Psoas muscle (tissue), 8 donors: ENCODE measurements around the gene BRINP3. TPM values are rescaled to one million over a fixed set of nuclear protein-coding genes. Genes with fewer than 3 reads are reported as not detected.

Source experiments
- ATAC-seq, 4 donors: fragments of 200-7000 bp; cut with Tn5 transposase; one replicate each; pipeline ENCODE4 v1.9.1; 2020; ENCODE audit warnings: moderate library complexity in 3 of 4, mild to moderate bottlenecking in 2 of 4
- DNase-seq, 2 donors: peaks; one replicate each; pipeline ENCODE4 v3.0.0-alpha.2; 2020
- H3K27ac ChIP-seq: fragments of 200-600 bp; one replicate; pipeline ENCODE4 v1.8.0; 2022
- H3K27me3 ChIP-seq, 3 donors: fragments of 200-600 bp in 1 of 3; one replicate each; pipeline versions ENCODE4 v1.6.1 to v1.8.0; 2013 to 2022; ENCODE audit warnings: low read length in 2 of 3, mild to moderate bottlenecking in 2 of 3, moderate library complexity in 1 of 3; ENCODE audit not compliant: insufficient read depth in 3 of 3
- H3K36me3 ChIP-seq, 2 donors: fragments of 200-600 bp in 1 of 2; one replicate each; pipeline versions ENCODE4 v1.6.1 to v1.8.0; 2013 to 2022; ENCODE audit warnings: low read depth in 1 of 2, mild to moderate bottlenecking in 1 of 2, moderate library complexity in 1 of 2; ENCODE audit not compliant: insufficient read depth in 1 of 2
- H3K4me1 ChIP-seq: fragments of 200-600 bp; one replicate; pipeline ENCODE4 v1.8.0; 2022
- H3K4me3 ChIP-seq: fragments of 200-600 bp; one replicate; pipeline ENCODE4 v1.8.0; 2022; ENCODE audit warnings: mild to moderate bottlenecking
- H3K9me3 ChIP-seq: fragments of 200-600 bp; one replicate; pipeline ENCODE4 v1.8.0; 2022
- WGBS, 3 donors: extraction: QIAGEN DNeasy Blood & Tissue Kit; methylation state at CpG; one replicate each; pipeline versions ENCODE4 v1.1.6 to v1.1.7; 2013; 5-methylcytosine and 5-hydroxymethylcytosine counted together
- intact Hi-C, 2 donors: fragments of 100-400 bp; cut with DNase I; formaldehyde crosslinking; loops; one replicate each; pipeline versions ENCODE4 v1.11.0 to v1.14.2; 2022
- polyA plus RNA-seq, 3 donors: library from polyadenylated mRNA; stranded (reverse); fragments of 200-250 nt; gene quantifications; one replicate each; pipeline ENCODE4 v1.2.3, GENCODE V29; 2013
- total RNA-seq, 4 donors: library from RNA; stranded (reverse); fragmentation: NEBNext Ultra II Directional in 2 of 4; extraction: Animal tissue kit (Norgen Biotek cat#: 25700) in 2 of 4; gene quantifications; one replicate each; pipeline versions ENCODE4 v1.2.1 to v1.2.4, GENCODE V29; 2021 to 2023
- TF ChIP-seq, protein P1 (sequence below): fragments of 200-600 bp; IDR thresholded peaks from one replicate; pipeline ENCODE4 v1.8.0; 2022; ENCODE audit warnings: antibody characterized with exemption
- donor health status: healthy with polysubstance abuse.
- donor health status: DM: no; HTN: no; CAD: no; lungs with moderate emphysema.
- donor health status: Bipolar disorder and iron deficiency.
- donor health status: healthy.
- donor health status: DM: yes; HTN: yes; CAD: no.
- donor health status: DM: no; HTN: no; CAD: no.
- donor health status: DM: no; HTN: no; CAD: no.
- donor health status: DM: yes; HTN: yes; CAD: no.

The BRINP3 gene
- total and polyA plus RNA-seq, 7 donors: 0.09 to 0.45 TPM; not detected in 5

DNA sequence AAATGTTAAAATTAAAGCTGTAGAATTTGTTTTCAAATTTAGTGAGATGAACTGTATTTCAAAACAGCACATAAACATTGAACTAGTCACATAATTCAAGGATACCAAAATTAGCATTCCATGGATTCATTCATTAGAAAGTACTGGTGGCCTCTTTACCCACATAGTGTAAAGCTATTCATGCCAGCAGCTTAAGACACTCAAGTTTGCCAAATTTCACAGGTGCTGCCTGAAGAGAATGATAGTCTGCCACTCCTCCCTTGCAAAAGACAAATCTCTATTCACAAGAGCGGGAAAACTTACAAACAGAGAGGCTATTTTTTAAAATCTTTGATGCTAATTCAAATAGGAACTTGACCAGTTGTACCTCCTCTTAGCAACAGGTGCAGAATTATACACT, 337.0 kb downstream of the BRINP3 start:
- ATAC-seq (no peak), DNase-seq (no peak)
- intact Hi-C loops: no loop called here
- TF ChIP-seq, protein P1, sequence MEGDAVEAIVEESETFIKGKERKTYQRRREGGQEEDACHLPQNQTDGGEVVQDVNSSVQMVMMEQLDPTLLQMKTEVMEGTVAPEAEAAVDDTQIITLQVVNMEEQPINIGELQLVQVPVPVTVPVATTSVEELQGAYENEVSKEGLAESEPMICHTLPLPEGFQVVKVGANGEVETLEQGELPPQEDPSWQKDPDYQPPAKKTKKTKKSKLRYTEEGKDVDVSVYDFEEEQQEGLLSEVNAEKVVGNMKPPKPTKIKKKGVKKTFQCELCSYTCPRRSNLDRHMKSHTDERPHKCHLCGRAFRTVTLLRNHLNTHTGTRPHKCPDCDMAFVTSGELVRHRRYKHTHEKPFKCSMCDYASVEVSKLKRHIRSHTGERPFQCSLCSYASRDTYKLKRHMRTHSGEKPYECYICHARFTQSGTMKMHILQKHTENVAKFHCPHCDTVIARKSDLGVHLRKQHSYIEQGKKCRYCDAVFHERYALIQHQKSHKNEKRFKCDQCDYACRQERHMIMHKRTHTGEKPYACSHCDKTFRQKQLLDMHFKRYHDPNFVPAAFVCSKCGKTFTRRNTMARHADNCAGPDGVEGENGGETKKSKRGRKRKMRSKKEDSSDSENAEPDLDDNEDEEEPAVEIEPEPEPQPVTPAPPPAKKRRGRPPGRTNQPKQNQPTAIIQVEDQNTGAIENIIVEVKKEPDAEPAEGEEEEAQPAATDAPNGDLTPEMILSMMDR: no peak
- H3K4me1 ChIP-seq: no peaks in the 10 kb centered on the region
- whole genome bisulfite sequencing, 3 donors: 21 to 46% (median 30%) methylated on average over 1 of the region's 1 CpG
- no peaks in the 10 kb centered on the region for H3K9me3 ChIP-seq
- H3K4me3 ChIP-seq: no peak overlapping the region
- no peaks in the 10 kb centered on the region for H3K27me3 ChIP-seq
- H3K27ac ChIP-seq: no peak overlapping the region
- no peaks in the 10 kb centered on the region for H3K36me3 ChIP-seq

DNA sequence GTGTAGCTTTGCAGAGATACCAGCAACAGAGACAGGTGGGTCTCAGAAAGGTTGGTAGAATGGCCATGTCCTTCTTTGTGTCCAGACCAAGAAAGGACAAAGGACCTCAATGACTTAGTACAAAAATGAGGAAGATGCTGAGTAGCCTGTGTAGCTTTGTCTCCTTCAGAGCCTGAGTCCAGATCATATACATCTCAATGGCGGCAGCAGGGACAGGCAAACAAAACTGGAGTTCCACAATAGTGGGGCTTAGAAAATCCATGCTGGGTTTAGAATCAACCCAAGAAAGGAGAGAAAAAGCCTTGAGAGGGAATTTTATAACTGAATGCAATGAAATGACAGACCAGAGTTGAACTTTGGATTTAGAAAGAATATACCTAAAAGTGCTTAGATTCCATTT, 339.0 kb downstream of the BRINP3 start:
- Histone ChIP-seq H3K9me3 (no peaks in the 10 kb centered on the region), H3K27me3 (no peaks in the 10 kb centered on the region), H3K36me3 (no peaks in the 10 kb centered on the region), H3K4me1 (no peaks in the 10 kb centered on the region), H3K27ac (no peak overlapping the region), H3K4me3 (no peak overlapping the region)
- ATAC-seq (no peak), DNase-seq (no peak)
- WGBS, 3 donors: 93 to 100% (median 95%) methylated on average over 1 of the region's 1 CpG
- intact Hi-C loops: no loop called here
- TF ChIP-seq, protein P1: no peak

- intact Hi-C loops: no loop called here
Observed at GRCh38 chr1:190138266-190138665, 339.4 kb downstream of the BRINP3 start.

GRCh38 chr1:190129366-190129765, 348.3 kb downstream of the BRINP3 start:
- no peaks in the 10 kb centered on the region for H3K27me3 ChIP-seq
- no peaks in the 10 kb centered on the region for H3K9me3 ChIP-seq
- no peaks in the 10 kb centered on the region for H3K4me1 ChIP-seq
- intact Hi-C loops: no loop called here
- ATAC-seq: no peak
- H3K4me3 ChIP-seq: no peak overlapping the region
- TF ChIP-seq, protein P1: no peak
- WGBS, 3 donors: 18 to 47% (median 24%) methylated on average over 1 of the region's 1 CpG
- H3K36me3 ChIP-seq: no peaks in the 10 kb centered on the region
- no peak overlapping the region for H3K27ac ChIP-seq
- no peak for DNase-seq

More at GRCh38 chr1:190138266-190138665, 339.4 kb downstream of the BRINP3 start:
- DNase-seq: no peak
- Histone ChIP-seq H3K27ac (no peak overlapping the region), H3K27me3 (no peaks in the 10 kb centered on the region), H3K4me3 (no peak overlapping the region), H3K4me1 (no peaks in the 10 kb centered on the region), H3K36me3 (no peaks in the 10 kb centered on the region), H3K9me3 (no peaks in the 10 kb centered on the region)
- TF ChIP-seq, protein P1: no peak
- no peak for ATAC-seq
- 45 to 92% (median 92%) methylated on average over 2 of the region's 2 CpGs for WGBS, 3 donors

GRCh38 chr1:190126728-190127127, 350.9 kb downstream of the BRINP3 start:
- H3K4me3 ChIP-seq: no peak overlapping the region
- H3K27me3 ChIP-seq: no peaks in the 10 kb centered on the region
- no peaks in the 10 kb centered on the region for H3K9me3 ChIP-seq
- 92 to 94% (median 94%) methylated on average over 2 of the region's 2 CpGs for WGBS, 3 donors
- no peaks in the 10 kb centered on the region for H3K4me1 ChIP-seq
- TF ChIP-seq, protein P1: no peak
- no peak overlapping the region for H3K27ac ChIP-seq
- ATAC-seq (no peak), DNase-seq (no peak)
- intact Hi-C loops: no loop called here
- H3K36me3 ChIP-seq: no peaks in the 10 kb centered on the region
